ENCODE measurements around the gene OSBPL8.
"Not testable (repeated sequence)": the region's sequence is repeated elsewhere in the genome, so short reads cannot be mapped to it uniquely, and the experiment has no call there.

The OSBPL8 gene

GRCh38 chr12:76340680-76341435 is 218.7 kb downstream of the OSBPL8 start:
- TF ChIP-seq FOXP2 (optimal IDR thresholded peaks at IDR 0.05; ENCODE audit: control extremely low read depth, extremely low read length, insufficient read depth) (no peak), POLR2AphosphoS5 (IDR thresholded peaks at IDR 0.05; ENCODE audit: borderline replicate concordance, low read depth, low read length) (no peak), EZH2 (IDR thresholded peaks at IDR 0.05) (no peak)

GRCh38 chr12:76337583-76337982 is 222.0 kb downstream of the OSBPL8 start:
- no peak for TF ChIP-seq POLR2AphosphoS5 (IDR thresholded peaks at IDR 0.05; ENCODE audit: borderline replicate concordance, low read depth, low read length)
- TF ChIP-seq EZH2 (IDR thresholded peaks at IDR 0.05): no peak
- no peak for TF ChIP-seq FOXP2 (optimal IDR thresholded peaks at IDR 0.05; ENCODE audit: control extremely low read depth, extremely low read length, insufficient read depth)
- Histone ChIP-seq H3K4me3 (no peak overlapping the region), H3K9ac (ENCODE audit: insufficient read length) (no peak overlapping the region), H3K9me3 (ENCODE audit: low read depth, low read length) (no peaks in the 10 kb centered on the region), H3K27ac (no peak overlapping the region), H3K36me3 (ENCODE audit: insufficient read depth, low read length) (no peaks in the 10 kb centered on the region)
- no peak for DNase-seq (ENCODE audit: low read depth, low spot score)

More at GRCh38 chr12:76340680-76341435, 218.7 kb downstream of the OSBPL8 start:
- no peaks in the 10 kb centered on the region for H3K36me3 ChIP-seq (ENCODE audit: insufficient read depth, low read length)
- DNase-seq (ENCODE audit: low read depth, low spot score): no peak
- H3K27ac ChIP-seq: no peak overlapping the region
- no peaks in the 10 kb centered on the region for H3K9me3 ChIP-seq (ENCODE audit: low read depth, low read length)
- no peak overlapping the region for H3K4me3 ChIP-seq
- H3K9ac ChIP-seq (ENCODE audit: insufficient read length): no peak overlapping the region

DNA sequence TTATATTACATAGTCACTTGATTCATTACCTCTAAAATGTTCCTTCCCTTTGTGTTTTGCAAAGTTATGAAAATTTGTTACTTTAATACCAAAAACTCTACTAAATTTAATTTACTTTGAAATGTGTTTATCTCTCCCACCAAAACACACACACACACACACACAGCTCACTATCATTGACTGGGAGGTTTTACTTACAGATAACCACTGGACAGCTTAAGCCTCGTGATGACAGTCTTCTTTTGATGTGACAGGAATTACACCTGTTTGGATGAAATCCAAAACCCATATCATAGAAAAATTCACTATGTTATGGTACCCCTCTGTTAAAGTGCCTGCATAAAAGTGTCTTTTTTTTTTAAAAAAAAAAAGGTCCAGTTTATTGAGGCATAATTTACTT is 227.0 kb downstream of the OSBPL8 start:
- Histone ChIP-seq H3K9ac (ENCODE audit: insufficient read length) (no peak overlapping the region), H3K36me3 (ENCODE audit: insufficient read depth, low read length) (no peaks in the 10 kb centered on the region), H3K27ac (no peak overlapping the region), H3K9me3 (ENCODE audit: low read depth, low read length) (no peaks in the 10 kb centered on the region), H3K4me3 (no peak overlapping the region)
- DNase-seq (ENCODE audit: low read depth, low spot score): no peak
- TF ChIP-seq POLR2AphosphoS5 (IDR thresholded peaks at IDR 0.05; ENCODE audit: borderline replicate concordance, low read depth, low read length) (no peak), FOXP2 (optimal IDR thresholded peaks at IDR 0.05; ENCODE audit: control extremely low read depth, extremely low read length, insufficient read depth) (no peak), EZH2 (IDR thresholded peaks at IDR 0.05) (no peak)

- no peaks in the 10 kb centered on the region for H3K36me3 ChIP-seq (ENCODE audit: insufficient read depth, low read length)
- H3K9ac ChIP-seq (ENCODE audit: insufficient read length): no peak overlapping the region
- no peaks in the 10 kb centered on the region for H3K9me3 ChIP-seq (ENCODE audit: low read depth, low read length)
- no peak overlapping the region for H3K4me3 ChIP-seq
- no peak overlapping the region for H3K27ac ChIP-seq
- no peak for DNase-seq (ENCODE audit: low read depth, low spot score)
- TF ChIP-seq FOXP2 (optimal IDR thresholded peaks at IDR 0.05; ENCODE audit: control extremely low read depth, extremely low read length, insufficient read depth) (no peak), EZH2 (IDR thresholded peaks at IDR 0.05) (no peak), POLR2AphosphoS5 (IDR thresholded peaks at IDR 0.05; ENCODE audit: borderline replicate concordance, low read depth, low read length) (no peak)
Measured at GRCh38 chr12:76329606-76330005, 230.0 kb downstream of the OSBPL8 start.

- no peak for DNase-seq (ENCODE audit: low read depth, low spot score)
- TF ChIP-seq EZH2 (IDR thresholded peaks at IDR 0.05) (no peak), FOXP2 (optimal IDR thresholded peaks at IDR 0.05; ENCODE audit: control extremely low read depth, extremely low read length, insufficient read depth) (no peak), POLR2AphosphoS5 (IDR thresholded peaks at IDR 0.05; ENCODE audit: borderline replicate concordance, low read depth, low read length) (no peak)
Measured at GRCh38 chr12:76329159-76329558, 230.4 kb downstream of the OSBPL8 start.

GRCh38 chr12:76319595-76320319 is 239.8 kb downstream of the OSBPL8 start:
- H3K4me3 ChIP-seq; DNase-seq (ENCODE audit: low read depth, low spot score); H3K9me3 ChIP-seq (ENCODE audit: low read depth, low read length); H3K9ac ChIP-seq (ENCODE audit: insufficient read length); H3K36me3 ChIP-seq (ENCODE audit: insufficient read depth, low read length); H3K27ac ChIP-seq: not testable (repeated sequence)

More at GRCh38 chr12:76329159-76329558, 230.4 kb downstream of the OSBPL8 start:
- Histone ChIP-seq H3K9me3 (ENCODE audit: low read depth, low read length) (no peaks in the 10 kb centered on the region), H3K36me3 (ENCODE audit: insufficient read depth, low read length) (no peaks in the 10 kb centered on the region), H3K9ac (ENCODE audit: insufficient read length) (no peak overlapping the region), H3K27ac (no peak overlapping the region), H3K4me3 (no peak overlapping the region)

DNA sequence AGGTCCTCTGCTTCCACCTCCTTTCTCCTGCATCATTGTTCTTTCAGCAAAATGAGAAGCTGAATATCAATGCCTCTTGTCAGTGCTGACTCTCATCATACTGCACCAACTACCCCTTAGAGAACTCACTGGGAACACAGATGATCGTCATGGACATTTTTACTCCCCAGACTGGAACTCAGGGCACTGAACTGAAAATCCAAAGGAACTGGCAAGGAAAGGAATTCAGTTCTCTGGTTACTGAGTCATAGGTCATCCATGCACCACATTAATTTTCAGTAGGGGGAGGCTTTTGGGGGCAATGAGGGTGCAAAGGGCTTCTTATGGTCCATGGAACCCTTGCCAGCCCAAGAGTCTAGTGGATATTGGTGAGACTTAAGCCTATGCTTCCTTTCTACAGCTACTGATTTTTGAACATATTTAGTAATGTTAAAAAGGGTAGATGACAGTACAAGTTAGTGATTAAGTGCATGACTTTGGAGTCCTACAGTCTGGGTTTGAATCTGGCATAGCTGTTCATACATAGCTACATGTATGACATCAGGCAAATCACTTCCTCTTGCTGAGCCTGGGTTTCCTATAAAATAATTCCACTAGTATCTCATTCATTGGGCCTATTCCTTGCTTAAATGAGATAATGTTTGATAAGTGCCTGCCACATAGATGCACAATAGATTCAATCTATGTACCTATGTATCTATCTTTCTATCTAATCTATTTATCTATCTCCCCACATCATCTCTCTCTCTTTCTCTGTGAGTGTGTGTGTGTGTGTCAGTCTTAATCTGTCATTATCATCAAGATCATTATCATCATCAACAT is 240.6 kb downstream of the OSBPL8 start:
- Histone ChIP-seq H3K4me3 (no peak overlapping the region), H3K9ac (ENCODE audit: insufficient read length) (no peak overlapping the region), H3K36me3 (ENCODE audit: insufficient read depth, low read length) (no peaks in the 10 kb centered on the region), H3K9me3 (ENCODE audit: low read depth, low read length) (no peaks in the 10 kb centered on the region), H3K27ac (no peak overlapping the region)
- DNase-seq (ENCODE audit: low read depth, low spot score): no peak
- TF ChIP-seq POLR2AphosphoS5 (IDR thresholded peaks at IDR 0.05; ENCODE audit: borderline replicate concordance, low read depth, low read length) (no peak), EZH2 (IDR thresholded peaks at IDR 0.05) (no peak), FOXP2 (optimal IDR thresholded peaks at IDR 0.05; ENCODE audit: control extremely low read depth, extremely low read length, insufficient read depth) (no peak)

DNA sequence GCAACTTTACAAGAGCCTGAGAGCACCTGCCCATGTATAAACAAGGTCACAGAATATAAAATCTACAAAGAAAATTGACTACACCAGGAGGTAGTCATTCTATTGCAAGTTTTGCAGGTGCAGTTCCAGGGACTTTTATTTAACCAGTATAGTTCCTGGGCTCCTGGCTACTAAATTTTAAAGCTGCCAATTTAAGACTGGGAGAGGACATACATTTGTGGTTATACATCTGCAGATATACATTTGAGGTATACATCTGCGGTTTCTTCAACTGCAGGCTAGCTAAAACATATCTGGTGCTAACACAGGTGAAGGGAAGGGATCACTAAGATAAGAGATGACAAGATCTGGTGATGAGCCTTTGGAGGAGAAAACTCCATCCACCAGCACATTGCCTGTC is 241.6 kb downstream of the OSBPL8 start:
- no peak for DNase-seq (ENCODE audit: low read depth, low spot score)
- TF ChIP-seq POLR2AphosphoS5 (IDR thresholded peaks at IDR 0.05; ENCODE audit: borderline replicate concordance, low read depth, low read length) (no peak), EZH2 (IDR thresholded peaks at IDR 0.05) (no peak), FOXP2 (optimal IDR thresholded peaks at IDR 0.05; ENCODE audit: control extremely low read depth, extremely low read length, insufficient read depth) (no peak)
- Histone ChIP-seq H3K4me3 (no peak overlapping the region), H3K27ac (no peak overlapping the region), H3K9me3 (ENCODE audit: low read depth, low read length) (no peaks in the 10 kb centered on the region), H3K36me3 (ENCODE audit: insufficient read depth, low read length) (no peaks in the 10 kb centered on the region), H3K9ac (ENCODE audit: insufficient read length) (no peak overlapping the region)

Measured in SK-N-MC (cell line).